ENCODE results near the gene COL4A2.

The COL4A2 gene

DNA sequence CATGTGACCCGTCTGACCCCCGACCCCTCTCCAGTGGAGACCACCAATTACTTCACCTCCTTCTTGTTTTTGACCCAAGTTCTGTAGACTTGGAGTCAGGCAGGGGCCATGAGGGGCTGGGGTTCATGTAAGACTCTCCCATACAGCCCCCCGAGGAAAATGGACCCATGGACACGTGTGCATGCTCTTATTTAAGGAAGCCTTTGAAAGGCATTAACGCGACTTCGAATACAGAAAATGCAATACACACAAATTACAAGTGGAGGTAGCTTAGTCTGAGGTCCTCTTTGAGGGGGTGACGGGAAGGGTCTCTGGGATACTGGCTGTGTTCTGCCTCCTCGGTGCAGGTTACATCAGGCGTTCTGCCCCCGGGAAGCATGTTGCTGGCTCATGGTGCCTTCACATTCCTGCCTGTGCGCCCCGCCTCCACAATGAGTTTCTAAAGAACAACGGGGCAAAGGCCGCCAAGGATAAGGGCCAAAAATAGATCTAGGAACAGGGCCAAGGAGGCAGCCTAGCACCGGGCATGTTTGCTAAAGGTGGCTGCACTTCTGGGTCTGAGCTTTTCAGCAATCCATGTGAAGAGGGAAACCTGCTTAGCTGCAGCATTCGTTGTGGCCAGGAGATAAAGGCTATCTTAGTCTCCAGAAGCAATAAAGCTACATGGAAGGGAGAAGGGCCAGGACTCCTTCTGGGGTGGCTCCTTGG is 199.9 kb downstream of the COL4A2 start:
- H3K4me1 ChIP-seq, result peaks cover 66 to 91% (median 72%) of the 10 kb centered on the region in 10 experiments
- H3K27me3 ChIP-seq, result no peaks in the 10 kb centered on the region
- no peak for TF ChIP-seq Cebpa-rat (IDR thresholded peaks at IDR 0.05)
- no peak overlapping the region for H3K9ac ChIP-seq
- no peak overlapping the region for H3K4me3 ChIP-seq
- peak overlapping the region in 2 of 11 experiments; percentile 11 to 28; a peak in 2 of 22 replicates for H3K27ac ChIP-seq
- no peaks in the 10 kb centered on the region for H4K20me1 ChIP-seq
- H3K4me2 ChIP-seq, result peak overlapping the region; percentile 4 to 68 (median 30); a peak in 17 of 22 replicates
- H3K9me3 ChIP-seq (replicated peaks in 1 of 11), result no peaks in the 10 kb centered on the region
- H3K36me3 ChIP-seq, result peaks cover 0 to 10% (median 0%) of the 10 kb centered on the region in 11 experiments; a peak in 3 of 22 replicates

DNA sequence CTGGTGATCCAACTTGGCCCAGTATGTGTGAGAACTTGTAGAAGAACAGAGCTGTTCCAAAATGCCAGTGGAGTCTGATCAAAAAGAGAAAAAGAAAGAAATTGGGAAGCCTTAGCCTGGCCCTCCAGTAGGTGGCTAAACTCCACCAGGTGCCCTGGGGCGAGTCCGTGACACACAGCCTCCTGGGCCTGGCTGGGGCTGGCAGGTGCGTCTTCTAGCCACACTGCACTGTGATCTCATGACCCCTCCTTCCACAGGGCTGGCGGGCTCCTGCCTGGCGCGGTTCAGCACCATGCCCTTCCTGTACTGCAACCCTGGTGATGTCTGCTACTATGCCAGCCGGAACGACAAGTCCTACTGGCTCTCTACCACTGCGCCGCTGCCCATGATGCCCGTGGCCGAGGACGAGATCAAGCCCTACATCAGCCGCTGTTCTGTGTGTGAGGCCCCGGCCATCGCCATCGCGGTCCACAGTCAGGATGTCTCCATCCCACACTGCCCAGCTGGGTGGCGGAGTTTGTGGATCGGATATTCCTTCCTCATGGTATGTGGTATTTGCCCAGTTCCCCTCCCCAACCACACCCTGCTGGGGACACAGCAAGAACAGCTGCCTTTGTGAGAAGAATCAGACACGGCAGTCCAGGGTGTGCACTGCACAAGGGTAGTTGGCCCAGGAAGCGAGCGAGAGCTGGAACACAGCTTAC is 200.7 kb downstream of the COL4A2 start:
- Histone ChIP-seq H3K36me3 (peaks cover 0 to 10% (median 0%) of the 10 kb centered on the region in 11 experiments; a peak in 4 of 22 replicates), H3K9me3 (replicated peaks in 1 of 11) (no peaks in the 10 kb centered on the region), H3K4me1 (peaks cover 71 to 94% (median 78%) of the 10 kb centered on the region in 10 experiments), H3K4me2 (peak overlapping the region; percentile 1 to 68 (median 30); a peak in 16 of 22 replicates), H3K27ac (peak overlapping the region in 2 of 11 experiments; percentile 11 to 28; a peak in 2 of 22 replicates), H4K20me1 (no peaks in the 10 kb centered on the region), H3K4me3 (no peak overlapping the region), H3K27me3 (no peaks in the 10 kb centered on the region), H3K9ac (no peak overlapping the region)
- no peak for TF ChIP-seq Cebpa-rat (IDR thresholded peaks at IDR 0.05)

GRCh38 chr13:110509478-110509926 is 202.4 kb downstream of the COL4A2 start:
- Histone ChIP-seq H3K4me1 (peaks cover 66 to 84% (median 68%) of the 10 kb centered on the region in 10 experiments), H3K4me3 (no peak overlapping the region), H3K4me2 (peak overlapping the region; percentile 67 to 90 (median 78)), H3K9ac (peak overlapping the region in 8 of 11 experiments; percentile 8 to 61 (median 32); a peak in 10 of 22 replicates), H4K20me1 (no peaks in the 10 kb centered on the region), H3K36me3 (peaks cover 0 to 10% (median 0%) of the 10 kb centered on the region in 11 experiments; a peak in 7 of 22 replicates), H3K27me3 (no peaks in the 10 kb centered on the region), H3K27ac (peak overlapping the region in 9 of 11 experiments; percentile 1 to 78 (median 66); a peak in 18 of 22 replicates), H3K9me3 (replicated peaks in 1 of 11) (peaks cover 0 to 8% (median 0%) of the 10 kb centered on the region in 11 experiments; a peak in 1 of 22 replicates)
- TF ChIP-seq Cebpa-rat (IDR thresholded peaks at IDR 0.05), result no peak

- Histone ChIP-seq H3K9ac (peak overlapping the region in 10 of 11 experiments; percentile 17 to 61 (median 40); a peak in 13 of 22 replicates), H3K4me2 (peak overlapping the region; percentile 67 to 90 (median 78)), H3K36me3 (peaks cover 0 to 17% (median 0%) of the 10 kb centered on the region in 11 experiments; a peak in 9 of 22 replicates)
Measured at GRCh38 chr13:110509971-110510786, 203.1 kb downstream of the COL4A2 start.

DNA sequence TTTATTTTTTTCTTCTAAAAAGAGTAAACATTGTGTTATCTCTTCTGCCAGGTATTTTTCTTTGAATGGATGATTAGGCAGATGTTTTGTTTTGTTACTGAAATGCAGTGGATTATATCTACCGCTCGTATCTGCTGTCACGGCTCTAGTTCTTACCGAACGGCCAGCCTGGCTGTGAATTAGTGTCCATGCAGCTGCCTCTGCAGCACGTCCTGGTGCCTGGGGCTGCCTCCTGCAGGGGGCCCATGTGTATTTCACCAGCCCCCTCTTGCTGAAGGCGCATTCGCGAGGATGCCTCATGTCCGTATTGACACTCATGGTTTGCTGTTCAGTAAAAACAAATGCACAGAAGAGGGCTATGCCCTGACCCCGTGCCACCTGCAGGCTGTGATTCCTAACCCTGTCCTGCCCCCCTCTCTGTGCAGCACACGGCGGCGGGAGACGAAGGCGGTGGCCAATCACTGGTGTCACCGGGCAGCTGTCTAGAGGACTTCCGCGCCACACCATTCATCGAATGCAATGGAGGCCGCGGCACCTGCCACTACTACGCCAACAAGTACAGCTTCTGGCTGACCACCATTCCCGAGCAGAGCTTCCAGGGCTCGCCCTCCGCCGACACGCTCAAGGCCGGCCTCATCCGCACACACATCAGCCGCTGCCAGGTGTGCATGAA is 204.6 kb downstream of the COL4A2 start:
- Histone ChIP-seq H3K36me3 (peaks cover 0 to 27% (median 0%) of the 10 kb centered on the region in 11 experiments; a peak in 11 of 22 replicates), H3K27ac (peak overlapping the region in 3 of 11 experiments; percentile 62 to 72 (median 71); a peak in 3 of 22 replicates), H3K4me1 (peaks cover 76 to 89% (median 84%) of the 10 kb centered on the region in 10 experiments), H3K27me3 (no peaks in the 10 kb centered on the region), H4K20me1 (no peaks in the 10 kb centered on the region), H3K4me3 (no peak overlapping the region), H3K9ac (peak overlapping the region in 6 of 11 experiments; percentile 7 to 51 (median 44); a peak in 6 of 22 replicates), H3K4me2 (peak overlapping the region; percentile 67 to 90 (median 78)), H3K9me3 (replicated peaks in 1 of 11) (peaks cover 0 to 18% (median 8%) of the 10 kb centered on the region in 11 experiments; a peak in 5 of 22 replicates)
- TF ChIP-seq Cebpa-rat (IDR thresholded peaks at IDR 0.05), result no peak

More at GRCh38 chr13:110509971-110510786, 203.1 kb downstream of the COL4A2 start:
- peaks cover 63 to 79% (median 71%) of the 10 kb centered on the region in 10 experiments for H3K4me1 ChIP-seq
- TF ChIP-seq Cebpa-rat (IDR thresholded peaks at IDR 0.05), result no peak
- H3K4me3 ChIP-seq, result no peak overlapping the region
- peak overlapping the region in 10 of 11 experiments; percentile 1 to 78 (median 65); a peak in 18 of 22 replicates for H3K27ac ChIP-seq
- H3K9me3 ChIP-seq (replicated peaks in 1 of 11), result peaks cover 0 to 15% (median 4%) of the 10 kb centered on the region in 11 experiments; a peak in 5 of 22 replicates
- H3K27me3 ChIP-seq, result no peaks in the 10 kb centered on the region
- no peaks in the 10 kb centered on the region for H4K20me1 ChIP-seq

DNA sequence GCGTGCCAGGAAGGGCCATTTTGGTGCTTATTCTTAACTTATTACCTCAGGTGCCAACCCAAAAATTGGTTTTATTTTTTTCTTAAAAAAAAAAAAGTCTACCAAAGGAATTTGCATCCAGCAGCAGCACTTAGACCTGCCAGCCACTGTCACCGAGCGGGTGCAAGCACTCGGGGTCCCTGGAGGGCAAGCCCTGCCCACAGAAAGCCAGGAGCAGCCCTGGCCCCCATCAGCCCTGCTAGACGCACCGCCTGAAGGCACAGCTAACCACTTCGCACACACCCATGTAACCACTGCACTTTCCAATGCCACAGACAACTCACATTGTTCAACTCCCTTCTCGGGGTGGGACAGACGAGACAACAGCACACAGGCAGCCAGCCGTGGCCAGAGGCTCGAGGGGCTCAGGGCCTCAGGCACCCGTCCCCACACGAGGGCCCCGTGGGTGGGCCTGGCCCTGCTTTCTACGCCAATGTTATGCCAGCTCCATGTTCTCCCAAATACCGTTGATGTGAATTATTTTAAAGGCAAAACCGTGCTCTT is 205.2 kb downstream of the COL4A2 start:
- H3K27ac ChIP-seq, result peak overlapping the region in 10 of 11 experiments; percentile 4 to 72 (median 57); a peak in 16 of 22 replicates
- H3K9me3 ChIP-seq (replicated peaks in 1 of 11), result peaks cover 0 to 18% (median 8%) of the 10 kb centered on the region in 11 experiments; a peak in 5 of 22 replicates
- TF ChIP-seq Cebpa-rat (IDR thresholded peaks at IDR 0.05), result no peak
- H3K36me3 ChIP-seq, result peaks cover 0 to 33% (median 0%) of the 10 kb centered on the region in 11 experiments; a peak in 11 of 22 replicates
- peak overlapping the region in 10 of 11 experiments; percentile 11 to 58 (median 40); a peak in 14 of 22 replicates for H3K9ac ChIP-seq
- H4K20me1 ChIP-seq, result no peaks in the 10 kb centered on the region
- H3K4me3 ChIP-seq, result no peak overlapping the region
- H3K27me3 ChIP-seq, result no peaks in the 10 kb centered on the region
- H3K4me2 ChIP-seq, result peak overlapping the region; percentile 67 to 90 (median 78)
- peaks cover 76 to 90% (median 84%) of the 10 kb centered on the region in 10 experiments for H3K4me1 ChIP-seq

GRCh38 chr13:110516500-110516899 is 209.4 kb downstream of the COL4A2 start:
- H3K4me2 ChIP-seq, result peak overlapping the region; percentile 10 to 99 (median 93); a peak in 14 of 22 replicates

More at GRCh38 chr13:110516500-110516899, 209.4 kb downstream of the COL4A2 start:
- no peak for TF ChIP-seq Cebpa-rat (IDR thresholded peaks at IDR 0.05)
- H3K36me3 ChIP-seq, result peaks cover 0 to 67% (median 24%) of the 10 kb centered on the region in 11 experiments; a peak in 20 of 22 replicates
- H3K27ac ChIP-seq, result peak overlapping the region in 3 of 11 experiments; percentile 22 to 96 (median 23); a peak in 3 of 22 replicates
- H3K4me1 ChIP-seq, result peaks cover 79 to 95% (median 91%) of the 10 kb centered on the region in 10 experiments
- H3K9me3 ChIP-seq (replicated peaks in 1 of 11), result peaks cover 0 to 18% (median 8%) of the 10 kb centered on the region in 11 experiments; a peak in 5 of 22 replicates
- no peak overlapping the region for H3K9ac ChIP-seq
- H3K27me3 ChIP-seq, result no peaks in the 10 kb centered on the region
- H3K4me3 ChIP-seq, result no peak overlapping the region
- no peaks in the 10 kb centered on the region for H4K20me1 ChIP-seq
